Left ventricle myocardium inferior (tissue), 1 donor: Measurements from ENCODE around the gene DTNB. TPM values are rescaled to one million over a fixed set of nuclear protein-coding genes. Genes with fewer than 3 reads are reported as not detected.
A peak's percentile ranks its signal among the peaks of the same experiment; 100 is the strongest.

ENCODE experiments used
- DNase-seq: peaks from one replicate; pipeline ENCODE4 v3.0.0-alpha.2; 2020
- H3K27ac ChIP-seq: fragments of 200-600 bp; replicated peaks from 2 replicates; pipeline ENCODE4 v1.8.0; 2021
- H3K27me3 ChIP-seq: fragments of 200-600 bp; 2 replicates; pipeline ENCODE4 v1.8.0; 2021; ENCODE audit warnings: low read depth
- H3K36me3 ChIP-seq: fragments of 200-600 bp; 2 replicates; pipeline ENCODE4 v1.8.0; 2021
- H3K4me1 ChIP-seq: fragments of 200-600 bp; 2 replicates; pipeline ENCODE4 v1.8.0; 2021
- H3K4me3 ChIP-seq: fragments of 200-600 bp; 2 replicates; pipeline ENCODE4 v1.8.0; 2021; ENCODE audit warnings: mild to moderate bottlenecking, moderate library complexity
- H3K9me3 ChIP-seq: fragments of 200-600 bp; replicated peaks from 2 replicates; pipeline ENCODE4 v1.8.0; 2021
- intact Hi-C: fragments of 100-400 bp; cut with micrococcal nuclease; formaldehyde crosslinking; loops from one replicate; pipeline ENCODE4 v1.11.0; 2022
- total RNA-seq: library from RNA; stranded (reverse); fragmentation: NEBNext Ultra II Directional; extraction: Animal tissue kit (Norgen Biotek cat#: 25700); gene quantifications from one replicate; pipeline ENCODE4 v1.2.1, GENCODE V29; 2021
- TF ChIP-seq, protein P1 (sequence below): fragments of 200-600 bp; IDR thresholded peaks from 2 replicates; pipeline ENCODE4 v1.8.0; 2021; ENCODE audit warnings: antibody characterized with exemption, mild to moderate bottlenecking, borderline replicate concordance
- donor health status: DM: no; HTN: yes; CAD: no; lungs with severe emphysema.

DTNB gene
- total RNA-seq, 1 donor from 2014 or later = 4.5 TPM

DNA sequence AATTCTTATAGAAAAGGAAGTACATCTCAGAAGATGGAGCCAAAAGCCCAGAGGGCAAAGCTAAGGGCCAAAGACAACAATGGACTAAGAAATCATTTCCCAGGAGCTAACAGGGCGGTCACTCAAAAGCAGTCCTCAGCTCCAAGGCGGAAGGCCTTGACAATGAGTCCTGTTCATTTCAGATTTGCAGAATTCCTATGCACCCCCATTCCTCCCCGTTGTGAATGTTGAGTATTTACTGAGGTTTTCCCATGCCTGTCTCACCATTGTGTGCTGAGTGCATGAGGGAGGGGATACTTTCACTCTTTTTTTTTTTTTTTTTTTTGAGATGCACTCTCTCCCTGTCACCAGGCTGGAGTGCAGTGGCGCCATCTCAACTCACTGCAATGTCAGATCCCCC, 18.8 kb upstream of the DTNB start:
- TF ChIP-seq, protein P1, sequence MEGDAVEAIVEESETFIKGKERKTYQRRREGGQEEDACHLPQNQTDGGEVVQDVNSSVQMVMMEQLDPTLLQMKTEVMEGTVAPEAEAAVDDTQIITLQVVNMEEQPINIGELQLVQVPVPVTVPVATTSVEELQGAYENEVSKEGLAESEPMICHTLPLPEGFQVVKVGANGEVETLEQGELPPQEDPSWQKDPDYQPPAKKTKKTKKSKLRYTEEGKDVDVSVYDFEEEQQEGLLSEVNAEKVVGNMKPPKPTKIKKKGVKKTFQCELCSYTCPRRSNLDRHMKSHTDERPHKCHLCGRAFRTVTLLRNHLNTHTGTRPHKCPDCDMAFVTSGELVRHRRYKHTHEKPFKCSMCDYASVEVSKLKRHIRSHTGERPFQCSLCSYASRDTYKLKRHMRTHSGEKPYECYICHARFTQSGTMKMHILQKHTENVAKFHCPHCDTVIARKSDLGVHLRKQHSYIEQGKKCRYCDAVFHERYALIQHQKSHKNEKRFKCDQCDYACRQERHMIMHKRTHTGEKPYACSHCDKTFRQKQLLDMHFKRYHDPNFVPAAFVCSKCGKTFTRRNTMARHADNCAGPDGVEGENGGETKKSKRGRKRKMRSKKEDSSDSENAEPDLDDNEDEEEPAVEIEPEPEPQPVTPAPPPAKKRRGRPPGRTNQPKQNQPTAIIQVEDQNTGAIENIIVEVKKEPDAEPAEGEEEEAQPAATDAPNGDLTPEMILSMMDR = no peak
- DNase-seq = no peak
- intact Hi-C loops = no loop called here
- Histone ChIP-seq H3K4me3 (no peak overlapping the region), H3K27ac (peak overlapping the region; percentile 64), H3K27me3 (peaks cover 4% of the 10 kb centered on the region), H3K9me3 (no peaks in the 10 kb centered on the region), H3K36me3 (no peaks in the 10 kb centered on the region), H3K4me1 (no peaks in the 10 kb centered on the region)

DNA sequence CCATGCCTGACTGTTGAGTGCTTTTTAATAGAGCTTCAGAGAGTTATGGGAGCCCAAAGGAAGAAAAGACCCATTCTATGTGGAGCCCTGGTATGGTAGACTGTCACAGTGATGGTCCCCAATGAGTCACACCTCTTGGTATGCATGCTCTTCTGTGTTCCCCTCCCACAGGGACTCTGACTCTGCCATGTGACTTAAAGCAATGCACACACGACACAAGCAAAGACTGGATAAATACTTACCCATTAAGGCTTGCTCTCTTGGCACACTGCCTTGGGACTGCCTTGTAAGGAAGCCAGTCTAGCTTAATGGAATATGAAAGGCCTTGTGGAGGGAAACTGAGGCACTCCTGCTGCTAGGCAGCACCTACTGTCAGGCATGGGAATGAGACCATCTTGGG, 16.7 kb upstream of the DTNB start:
- intact Hi-C loops = no loop called here
- Histone ChIP-seq H3K4me1 (no peaks in the 10 kb centered on the region), H3K9me3 (no peaks in the 10 kb centered on the region), H3K4me3 (no peak overlapping the region), H3K27me3 (peaks cover 4% of the 10 kb centered on the region), H3K36me3 (no peaks in the 10 kb centered on the region), H3K27ac (no peak overlapping the region)
- TF ChIP-seq, protein P1 = no peak
- DNase-seq = no peak

DNA sequence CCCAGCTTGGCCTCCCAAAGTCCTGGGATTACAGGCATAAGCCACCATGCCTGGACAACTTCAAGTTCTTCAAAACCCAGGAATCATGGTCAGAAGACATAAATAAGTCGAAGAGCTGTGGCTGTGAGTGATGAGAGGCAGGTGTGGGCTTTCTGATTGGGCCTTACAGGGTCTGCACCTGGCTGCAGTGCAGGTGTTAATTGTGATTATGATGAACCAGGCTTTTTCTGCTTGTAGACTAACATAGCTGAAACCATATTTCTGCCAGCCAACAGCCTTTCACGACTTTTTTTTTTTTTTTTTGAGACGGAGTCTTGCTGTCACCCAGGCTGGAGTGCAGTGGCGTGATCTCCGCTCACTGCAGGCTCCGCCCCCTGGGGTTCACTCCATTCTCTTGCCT, 14.9 kb upstream of the DTNB start:
- no peak overlapping the region for H3K27ac ChIP-seq
- intact Hi-C loops = no loop called here
- H3K36me3 ChIP-seq = no peaks in the 10 kb centered on the region
- peaks cover 4% of the 10 kb centered on the region for H3K27me3 ChIP-seq
- no peak overlapping the region for H3K4me3 ChIP-seq
- no peaks in the 10 kb centered on the region for H3K4me1 ChIP-seq
- TF ChIP-seq, protein P1 = no peak
- DNase-seq = no peak
- H3K9me3 ChIP-seq = no peaks in the 10 kb centered on the region

DNA sequence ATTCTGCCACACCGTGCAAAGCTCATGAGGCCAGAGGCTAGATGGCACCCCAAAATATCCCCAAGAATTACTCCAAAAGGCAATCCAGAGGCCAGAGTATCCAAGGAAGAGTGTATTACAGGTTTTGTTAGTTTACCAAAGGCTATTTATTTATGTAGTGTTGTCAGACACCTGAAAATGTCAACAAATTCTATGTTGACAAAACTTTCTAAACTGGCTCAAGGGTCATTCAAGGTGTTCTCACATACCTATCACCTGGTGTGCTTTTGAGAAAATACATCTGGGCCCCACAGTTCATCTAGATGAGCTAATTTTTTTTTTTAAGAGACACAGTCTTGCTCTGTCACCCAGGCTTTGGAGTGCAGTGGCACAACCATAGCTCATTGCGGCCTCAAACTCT, 12.4 kb upstream of the DTNB start:
- intact Hi-C loops = no loop called here

DNA sequence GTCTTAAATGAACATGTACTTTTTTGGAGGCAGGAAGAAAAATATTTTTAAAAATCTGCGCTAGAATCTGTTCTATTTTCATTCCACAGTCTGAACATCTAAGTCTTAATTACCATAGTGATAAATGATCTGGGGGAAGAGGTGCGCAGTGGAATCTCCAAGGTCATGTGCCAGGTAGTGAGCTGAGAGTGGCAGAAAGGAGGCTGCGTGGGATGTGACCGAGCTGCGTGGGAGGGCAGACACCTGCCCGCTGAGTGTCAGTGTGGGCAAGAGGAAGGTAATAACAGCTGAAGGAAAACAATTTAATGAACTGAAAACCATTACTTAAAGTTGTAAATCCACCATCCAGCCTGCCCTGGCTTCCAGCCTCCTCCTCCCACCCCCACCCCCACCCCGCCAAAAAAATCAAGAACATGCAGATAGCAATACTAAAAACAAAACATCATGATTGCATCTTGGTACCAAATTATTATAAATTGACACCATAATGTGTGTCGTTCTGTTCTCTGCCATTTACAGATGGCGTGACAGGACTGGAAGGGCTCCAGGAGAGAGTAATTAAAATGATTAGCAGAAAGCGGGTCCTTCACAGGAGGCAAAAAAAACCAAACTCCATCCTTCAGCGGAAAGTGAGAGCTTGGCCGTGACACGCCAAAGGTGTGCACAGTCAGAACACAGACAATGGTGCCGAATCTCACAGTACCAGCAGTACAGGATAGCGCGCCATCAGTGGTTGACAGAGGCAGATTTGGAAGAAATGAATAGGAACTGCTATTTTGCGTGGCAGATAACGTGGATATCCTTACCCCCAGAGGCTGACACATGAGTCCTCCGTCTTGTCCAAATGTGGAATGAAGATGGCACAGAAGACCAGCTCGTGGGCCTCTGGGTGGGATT, 11.4 kb upstream of the DTNB start:
- Histone ChIP-seq H3K36me3 (no peaks in the 10 kb centered on the region), H3K4me3 (no peak overlapping the region), H3K4me1 (no peaks in the 10 kb centered on the region), H3K9me3 (no peaks in the 10 kb centered on the region), H3K27me3 (no peaks in the 10 kb centered on the region), H3K27ac (no peak overlapping the region)
- intact Hi-C loops = no loop called here
- TF ChIP-seq, protein P1 = no peak
- DNase-seq = no peak

More for the DNA sequence above, 12.4 kb upstream of the DTNB start:
- H3K36me3 ChIP-seq = no peaks in the 10 kb centered on the region
- H3K9me3 ChIP-seq = no peaks in the 10 kb centered on the region
- no peak for DNase-seq
- no peak overlapping the region for H3K4me3 ChIP-seq
- TF ChIP-seq, protein P1 = no peak
- H3K4me1 ChIP-seq = no peaks in the 10 kb centered on the region
- H3K27me3 ChIP-seq = no peaks in the 10 kb centered on the region
- H3K27ac ChIP-seq = no peak overlapping the region
